IPS-15b (cell line): ENCODE measurements around the gene PDIA2.

ENCODE experiments used
- H3K27me3 ChIP-seq: one replicate; pipeline ENCODE4 v1.6.1; 2013; ENCODE audit warnings: low read length; ENCODE audit not compliant: control insufficient read depth, insufficient read depth
- H3K36me3 ChIP-seq: one replicate; pipeline ENCODE4 v1.6.1; 2013; ENCODE audit warnings: low read length; ENCODE audit not compliant: control insufficient read depth, insufficient read depth
- H3K4me1 ChIP-seq: one replicate; pipeline ENCODE4 v1.6.1; 2013; ENCODE audit warnings: mild to moderate bottlenecking, low read length; ENCODE audit not compliant: control insufficient read depth, insufficient read depth
- H3K4me3 ChIP-seq: one replicate; pipeline ENCODE4 v1.5.1; 2013; ENCODE audit warnings: low read depth, low read length
- H3K9ac ChIP-seq: one replicate; pipeline ENCODE4 v1.6.1; 2013; ENCODE audit warnings: low read depth, mild to moderate bottlenecking, low read length
- H3K9me3 ChIP-seq: one replicate; pipeline ENCODE4 v1.6.1; 2013; ENCODE audit warnings: mild to moderate bottlenecking, low read length; ENCODE audit not compliant: control insufficient read depth, insufficient read depth

PDIA2 gene, protein sequence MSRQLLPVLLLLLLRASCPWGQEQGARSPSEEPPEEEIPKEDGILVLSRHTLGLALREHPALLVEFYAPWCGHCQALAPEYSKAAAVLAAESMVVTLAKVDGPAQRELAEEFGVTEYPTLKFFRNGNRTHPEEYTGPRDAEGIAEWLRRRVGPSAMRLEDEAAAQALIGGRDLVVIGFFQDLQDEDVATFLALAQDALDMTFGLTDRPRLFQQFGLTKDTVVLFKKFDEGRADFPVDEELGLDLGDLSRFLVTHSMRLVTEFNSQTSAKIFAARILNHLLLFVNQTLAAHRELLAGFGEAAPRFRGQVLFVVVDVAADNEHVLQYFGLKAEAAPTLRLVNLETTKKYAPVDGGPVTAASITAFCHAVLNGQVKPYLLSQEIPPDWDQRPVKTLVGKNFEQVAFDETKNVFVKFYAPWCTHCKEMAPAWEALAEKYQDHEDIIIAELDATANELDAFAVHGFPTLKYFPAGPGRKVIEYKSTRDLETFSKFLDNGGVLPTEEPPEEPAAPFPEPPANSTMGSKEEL

DNA sequence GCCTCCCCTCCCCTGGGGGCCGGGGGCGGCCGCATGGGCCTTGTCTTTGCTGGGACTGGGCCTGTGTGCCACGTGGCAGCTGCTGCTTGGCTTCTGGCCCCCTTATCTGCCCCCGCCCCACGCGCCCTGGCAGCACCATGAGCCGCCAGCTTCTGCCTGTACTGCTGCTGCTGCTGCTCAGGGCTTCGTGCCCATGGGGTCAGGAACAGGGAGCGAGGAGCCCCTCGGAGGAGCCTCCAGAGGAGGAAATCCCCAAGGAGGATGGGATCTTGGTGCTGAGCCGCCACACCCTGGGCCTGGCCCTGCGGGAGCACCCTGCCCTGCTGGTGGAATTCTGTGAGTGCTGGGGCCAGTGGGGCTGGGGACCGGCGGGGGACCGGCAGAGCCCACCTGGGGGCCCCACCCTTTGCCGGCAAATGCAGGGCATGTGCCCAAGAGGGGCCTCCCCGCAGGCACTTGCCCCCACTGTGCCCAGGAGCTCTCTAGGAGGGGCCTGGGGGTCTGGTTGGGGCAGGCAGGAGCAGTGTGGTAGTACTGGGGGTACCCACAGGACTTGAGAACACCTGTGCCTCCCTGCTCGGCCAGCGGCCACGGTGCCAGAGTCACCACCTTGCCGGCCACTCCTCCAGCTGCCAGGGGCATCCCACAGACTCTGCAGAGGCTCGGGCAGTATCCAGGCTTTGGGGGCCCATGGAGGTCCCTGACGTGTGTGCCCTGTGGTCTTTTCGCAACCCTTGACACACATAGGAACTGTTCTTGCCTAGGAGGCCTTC is at the start of gene PDIA2:
Gene PDIA2 (plus strand): TSS at position 132 of the 773 bp plus-strand sequence. CDS start 6 bp downstream, at position 138.
- peaks cover 3% of the 10 kb centered on the region for H3K27me3 ChIP-seq

GRCh38 chr16:234468-235305 is 48.3 kb upstream of the PDIA2 start, which contains the start of gene FAM234A:
FAM234A (plus strand) TSS chr16:234821; CDS start chr16:254414, 19,593 bp downstream.
- peak within 1 kb of the TSS; percentile 98 for H3K4me3 ChIP-seq
- no peaks in the 10 kb centered on the region for H3K9me3 ChIP-seq
- H3K36me3 ChIP-seq = no peaks in the 10 kb centered on the region
- peak within 1 kb of the TSS; percentile 88 for H3K9ac ChIP-seq
- no peaks in the 10 kb centered on the region for H3K4me1 ChIP-seq
- H3K27me3 ChIP-seq = no peaks in the 10 kb centered on the region

More for the DNA sequence above, at the start of gene PDIA2:
- H3K9ac ChIP-seq = no peak within 1 kb of the TSS
- H3K9me3 ChIP-seq = no peaks in the 10 kb centered on the region
- H3K4me1 ChIP-seq = no peaks in the 10 kb centered on the region
- H3K36me3 ChIP-seq = peaks cover 13% of the 10 kb centered on the region
- H3K4me3 ChIP-seq = no peak within 1 kb of the TSS

GRCh38 chr16:239948-240277 is 43.1 kb upstream of the PDIA2 start:
- H3K27me3 ChIP-seq = no peaks in the 10 kb centered on the region
- no peaks in the 10 kb centered on the region for H3K4me1 ChIP-seq
- no peak overlapping the region for H3K4me3 ChIP-seq
- no peaks in the 10 kb centered on the region for H3K9me3 ChIP-seq
- H3K9ac ChIP-seq = no peak overlapping the region
- H3K36me3 ChIP-seq = no peaks in the 10 kb centered on the region

DNA sequence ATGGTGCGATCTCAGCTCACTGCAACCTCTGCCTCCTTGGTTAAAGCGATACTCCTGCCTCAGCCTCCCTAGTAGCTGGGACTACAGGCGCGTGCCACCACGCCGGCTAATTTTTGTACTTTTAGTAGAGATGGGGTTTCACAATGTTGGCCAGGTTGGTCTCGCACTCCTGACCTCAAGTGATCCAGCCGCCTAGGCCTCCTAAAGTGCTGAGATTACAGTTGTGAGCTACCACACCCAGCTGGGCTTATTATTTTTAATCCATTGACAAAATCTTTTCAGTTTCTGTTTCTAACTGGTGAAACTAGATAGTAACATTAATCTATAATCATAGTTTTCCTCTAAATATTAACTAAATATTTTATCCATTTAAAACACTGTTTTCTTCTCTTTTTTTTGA is 42.4 kb upstream of the PDIA2 start:
- no peaks in the 10 kb centered on the region for H3K9me3 ChIP-seq
- H3K36me3 ChIP-seq = no peaks in the 10 kb centered on the region
- H3K9ac ChIP-seq = no peak overlapping the region
- no peak overlapping the region for H3K4me3 ChIP-seq
- no peaks in the 10 kb centered on the region for H3K27me3 ChIP-seq
- H3K4me1 ChIP-seq = no peaks in the 10 kb centered on the region

- Histone ChIP-seq H3K4me3 (no peak overlapping the region), H3K9ac (no peak overlapping the region), H3K27me3 (no peaks in the 10 kb centered on the region), H3K4me1 (no peaks in the 10 kb centered on the region), H3K9me3 (no peaks in the 10 kb centered on the region), H3K36me3 (no peaks in the 10 kb centered on the region)
Measured at GRCh38 chr16:242281-242680, 40.7 kb upstream of the PDIA2 start.

DNA sequence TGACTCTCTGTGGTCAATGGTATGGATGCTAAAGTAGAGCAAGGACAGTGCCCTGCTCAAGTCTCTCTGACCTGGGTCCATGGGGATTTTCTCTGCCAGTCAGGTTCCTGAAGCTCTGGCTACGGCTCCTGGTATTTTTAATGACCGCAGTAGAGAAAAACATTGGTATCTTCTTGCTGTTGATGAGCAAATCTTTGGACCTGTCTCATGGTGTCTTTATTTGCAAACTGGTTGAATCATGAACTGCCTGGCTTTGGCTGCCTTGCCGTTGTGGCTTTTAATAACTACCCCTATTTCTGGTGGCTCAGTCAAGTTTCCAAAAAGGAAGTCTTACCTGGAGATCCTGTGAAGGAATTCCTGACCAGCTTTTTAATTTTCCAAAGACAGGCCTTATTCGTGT is 39.6 kb upstream of the PDIA2 start:
- no peak overlapping the region for H3K4me3 ChIP-seq

DNA sequence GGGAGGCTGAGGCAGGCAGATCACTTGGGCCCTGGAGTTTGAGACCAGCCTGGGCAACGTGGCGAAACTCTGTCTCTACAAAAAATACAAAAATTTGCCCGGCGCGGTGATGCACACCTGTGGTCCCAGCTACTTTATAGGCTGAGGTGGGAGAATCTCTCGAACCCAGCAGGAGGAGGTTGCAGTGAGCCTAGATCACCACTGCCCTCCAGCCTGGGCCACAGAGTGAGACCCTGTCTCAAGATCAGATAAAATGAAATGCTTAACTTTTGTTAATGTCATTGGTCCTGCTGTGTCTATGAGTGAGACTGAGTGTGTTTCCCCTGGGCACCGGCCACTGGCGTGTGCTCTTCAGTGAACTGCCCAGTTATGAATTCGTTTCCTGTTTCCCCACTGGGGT is 37.9 kb upstream of the PDIA2 start:
- no peak overlapping the region for H3K9ac ChIP-seq
- no peaks in the 10 kb centered on the region for H3K9me3 ChIP-seq
- no peak overlapping the region for H3K4me3 ChIP-seq
- peaks cover under 1% of the 10 kb centered on the region for H3K36me3 ChIP-seq
- H3K4me1 ChIP-seq = no peaks in the 10 kb centered on the region
- no peaks in the 10 kb centered on the region for H3K27me3 ChIP-seq

More for the DNA sequence above, 39.6 kb upstream of the PDIA2 start:
- Histone ChIP-seq H3K27me3 (no peaks in the 10 kb centered on the region), H3K9me3 (no peaks in the 10 kb centered on the region), H3K36me3 (no peaks in the 10 kb centered on the region), H3K4me1 (no peaks in the 10 kb centered on the region), H3K9ac (no peak overlapping the region)

DNA sequence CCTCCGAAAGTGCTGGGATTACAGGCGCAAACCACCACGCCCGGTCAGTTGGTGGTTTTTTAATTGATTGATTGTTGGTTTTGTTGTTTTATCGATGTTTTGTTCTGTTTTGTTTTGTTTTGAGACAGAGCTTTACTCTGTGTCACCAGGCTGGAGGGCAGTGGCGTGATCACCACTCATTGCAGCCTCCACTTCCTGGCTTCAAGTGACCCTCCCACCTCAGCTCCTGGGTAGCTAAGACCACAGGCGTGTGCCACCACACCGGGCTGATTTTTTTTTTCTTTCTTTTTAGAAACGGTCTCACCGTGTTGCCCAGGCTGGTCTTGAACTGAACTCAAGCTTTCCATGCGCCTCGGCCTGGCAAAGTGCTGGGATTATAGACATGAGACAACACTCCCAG is 35.9 kb upstream of the PDIA2 start:
- no peaks in the 10 kb centered on the region for H3K4me1 ChIP-seq
- no peak overlapping the region for H3K4me3 ChIP-seq
- H3K9me3 ChIP-seq = no peaks in the 10 kb centered on the region
- no peak overlapping the region for H3K9ac ChIP-seq
- H3K27me3 ChIP-seq = no peaks in the 10 kb centered on the region
- peaks cover 4% of the 10 kb centered on the region for H3K36me3 ChIP-seq

DNA sequence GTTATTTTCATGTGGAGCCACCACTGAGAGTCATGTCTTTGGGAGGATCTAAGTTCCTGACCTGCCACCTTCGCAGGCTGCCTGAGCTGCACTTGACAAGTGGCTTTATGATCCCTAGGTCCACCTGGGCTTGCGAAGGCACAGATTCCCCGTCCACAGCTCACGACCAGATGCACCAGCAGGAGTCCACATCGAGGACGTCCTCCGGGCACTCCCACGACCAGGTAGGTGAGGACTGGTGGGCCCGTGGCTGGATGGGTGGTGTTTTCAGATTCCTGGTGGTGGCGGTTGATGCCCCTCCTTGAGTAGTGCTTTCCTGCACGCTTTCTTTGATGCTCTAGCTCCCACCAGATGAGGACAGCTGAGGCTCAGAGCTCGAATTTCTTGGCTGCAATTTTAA is 33.5 kb upstream of the PDIA2 start:
- Histone ChIP-seq H3K9me3 (no peaks in the 10 kb centered on the region), H3K4me3 (no peak overlapping the region), H3K36me3 (peaks cover 7% of the 10 kb centered on the region), H3K27me3 (no peaks in the 10 kb centered on the region), H3K9ac (no peak overlapping the region), H3K4me1 (no peaks in the 10 kb centered on the region)

- H3K9ac ChIP-seq = no peak overlapping the region
- no peaks in the 10 kb centered on the region for H3K9me3 ChIP-seq
- H3K36me3 ChIP-seq = peaks cover 11% of the 10 kb centered on the region
- H3K4me1 ChIP-seq = no peaks in the 10 kb centered on the region
- no peaks in the 10 kb centered on the region for H3K27me3 ChIP-seq
- no peak overlapping the region for H3K4me3 ChIP-seq
Measured at GRCh38 chr16:252366-253337, 30.3 kb upstream of the PDIA2 start.
